Fibroblast of lung (primary cell): ENCODE measurements around the gene ITK. TPM values are rescaled to one million over a fixed set of nuclear protein-coding genes. Genes with fewer than 3 reads are reported as not detected.

Experiments used
- DNase-seq, 2 donors: peaks; one replicate each; pipeline versions ENCODE4 v3.0.0 to v3.0.0-alpha.2; 2010; ENCODE audit warnings: low read depth in 2 of 2
- H2AFZ ChIP-seq: 2 replicates; pipeline ENCODE4 v1.5.1; 2012; ENCODE audit warnings: low read length, control low read depth, inconsistent platforms
- H3K27ac ChIP-seq: 2 replicates; pipeline ENCODE4 v1.5.1; 2011; ENCODE audit warnings: low read length, control low read depth; ENCODE audit not compliant: insufficient read depth
- H3K27me3 ChIP-seq: 2 replicates; pipeline ENCODE4 v1.5.1; 2011; ENCODE audit warnings: mild to moderate bottlenecking, low read length; ENCODE audit not compliant: control insufficient read depth, insufficient read depth
- H3K36me3 ChIP-seq: 2 replicates; pipeline ENCODE4 v1.5.1; 2011; ENCODE audit warnings: low read length; ENCODE audit not compliant: control insufficient read depth, insufficient read depth
- H3K4me1 ChIP-seq: 2 replicates; pipeline ENCODE4 v1.5.1; 2011; ENCODE audit warnings: low read length; ENCODE audit not compliant: control insufficient read depth, insufficient read depth; ENCODE audit errors: extremely low read depth
- H3K4me2 ChIP-seq: 2 replicates; pipeline ENCODE4 v1.5.1; 2011; ENCODE audit warnings: low read length, control low read depth; ENCODE audit not compliant: insufficient read depth; ENCODE audit errors: extremely low read depth
- H3K4me3 ChIP-seq, 4 experiments: fragments of 200-600 bp in 1 of 4; sonication (generic) in 1 of 4; replicated peaks in 1 of 4; 2 replicates each; pipeline ENCODE4 v1.5.1; 2011 to 2016; ENCODE audit warnings: low read length in 4 of 4, low read depth in 3 of 4, mild to moderate bottlenecking in 3 of 4, control low read depth in 2 of 4, inconsistent platforms in 1 of 4, mixed read lengths in 1 of 4; ENCODE audit not compliant: insufficient read depth in 1 of 4; ENCODE audit errors: control extremely low read depth in 1 of 4
- H3K79me2 ChIP-seq: 2 replicates; pipeline ENCODE4 v1.5.1; 2012; ENCODE audit warnings: mild to moderate bottlenecking, low read length, inconsistent platforms; ENCODE audit not compliant: control insufficient read depth, insufficient read depth
- H3K9ac ChIP-seq: 2 replicates; pipeline ENCODE4 v1.5.1; 2011; ENCODE audit warnings: mild to moderate bottlenecking, low read length, control low read depth; ENCODE audit not compliant: insufficient read depth
- H3K9me3 ChIP-seq: 2 replicates; pipeline ENCODE4 v1.5.1; 2012; ENCODE audit warnings: low read depth, low read length; ENCODE audit not compliant: control insufficient read depth, insufficient read depth
- H4K20me1 ChIP-seq: 2 replicates; pipeline ENCODE4 v1.5.1; 2011; ENCODE audit warnings: low read length; ENCODE audit not compliant: control insufficient read depth, insufficient read depth; ENCODE audit errors: extremely low read depth
- CTCF ChIP-seq, 2 donors: IDR thresholded peaks in 1 of 2; conservative IDR thresholded peaks in 1 of 2; 1 replicate in 1 of 2; 2 replicates in 1 of 2; pipeline ENCODE4 v1.5.1; 2011 to 2012; ENCODE audit warnings: low read length in 2 of 2, control low read depth in 1 of 2, inconsistent platforms in 1 of 2, low read depth in 1 of 2, mild to moderate bottlenecking in 1 of 2
- EZH2 ChIP-seq: IDR thresholded peaks from 2 replicates; pipeline ENCODE4 v1.5.1; 2012; ENCODE audit warnings: low read length, control low read depth, mild to moderate bottlenecking; ENCODE audit errors: missing control alignments
- polyA plus RNA-seq, 2 donors: library from polyadenylated mRNA; depleted of rRNA in 1 of 2; stranded (reverse) in 1 of 2; unstranded in 1 of 2; fragments of >200 nt; gene quantifications; 2 replicates each; pipeline ENCODE4 v1.2.1, GENCODE V29; 2011 to 2012; ENCODE audit warnings: missing spikeins in 1 of 2
- total RNA-seq: library from RNA; depleted of rRNA; stranded (reverse); fragments of >200 nt; gene quantifications from 2 replicates; pipeline ENCODE4 v1.2.1, GENCODE V29; 2014

ITK gene
- total and polyA plus RNA-seq, 2 donors (not counting 1 experiment from before 2014, with no cell fraction given): 0.17 TPM; not detected in 1

DNA sequence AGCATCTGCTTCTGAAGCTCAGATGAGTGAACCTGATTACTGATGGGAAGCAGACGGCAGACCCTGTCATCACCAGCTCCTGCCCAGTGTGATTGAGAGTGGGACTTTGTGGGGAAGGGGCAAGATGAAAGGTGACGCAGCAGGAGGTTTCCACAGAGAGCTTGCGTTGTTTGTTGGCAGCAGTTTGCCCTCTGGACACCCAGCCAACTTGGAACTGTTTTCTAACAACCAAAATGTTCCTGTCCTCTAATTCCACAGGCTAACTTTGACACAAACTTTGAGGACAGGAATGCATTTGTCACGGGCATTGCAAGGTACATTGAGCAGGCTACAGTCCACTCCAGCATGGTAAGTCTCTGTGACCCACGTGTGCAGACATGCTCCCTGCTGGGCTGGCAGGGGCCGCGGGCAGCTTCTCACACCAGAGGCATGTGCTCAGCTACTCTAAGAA is 106.1 kb downstream of the ITK start:
- TF ChIP-seq EZH2 (no peak), CTCF (conservative IDR thresholded peaks at IDR 0.05 in 1 of 2, IDR thresholded peaks at IDR 0.05 in 1 of 2; ENCODE audit: low read depth in 1 of 2, low read length in 2 of 2) (no peak)
- no peak overlapping the region for H3K27ac ChIP-seq
- no peak for DNase-seq

GRCh38 chr5:157288405-157289163 is 107.9 kb downstream of the ITK start:
- no peaks in the 10 kb centered on the region for H3K36me3 ChIP-seq
- peaks cover 5% of the 10 kb centered on the region for H3K4me1 ChIP-seq
- H2AFZ ChIP-seq: no peak overlapping the region
- no peaks in the 10 kb centered on the region for H3K9me3 ChIP-seq
- TF ChIP-seq CTCF (conservative IDR thresholded peaks at IDR 0.05 in 1 of 2, IDR thresholded peaks at IDR 0.05 in 1 of 2; ENCODE audit: low read depth in 1 of 2, low read length in 2 of 2): no peak
- TF ChIP-seq EZH2: no peak
- no peak overlapping the region for H3K27ac ChIP-seq
- H3K4me2 ChIP-seq: no peak overlapping the region
- no peak for DNase-seq
- no peaks in the 10 kb centered on the region for H3K79me2 ChIP-seq
- no peak overlapping the region for H3K9ac ChIP-seq
- H3K4me3 ChIP-seq: no peak overlapping the region
- no peaks in the 10 kb centered on the region for H4K20me1 ChIP-seq
- no peaks in the 10 kb centered on the region for H3K27me3 ChIP-seq

More for the DNA sequence above, 106.1 kb downstream of the ITK start:
- H3K9ac ChIP-seq: no peak overlapping the region
- H2AFZ ChIP-seq: no peak overlapping the region
- no peaks in the 10 kb centered on the region for H3K36me3 ChIP-seq
- H3K4me3 ChIP-seq: no peak overlapping the region
- no peaks in the 10 kb centered on the region for H3K27me3 ChIP-seq
- H4K20me1 ChIP-seq: no peaks in the 10 kb centered on the region
- no peak overlapping the region for H3K4me2 ChIP-seq
- H3K9me3 ChIP-seq: no peaks in the 10 kb centered on the region
- peaks cover 5% of the 10 kb centered on the region for H3K4me1 ChIP-seq
- H3K79me2 ChIP-seq: no peaks in the 10 kb centered on the region

DNA sequence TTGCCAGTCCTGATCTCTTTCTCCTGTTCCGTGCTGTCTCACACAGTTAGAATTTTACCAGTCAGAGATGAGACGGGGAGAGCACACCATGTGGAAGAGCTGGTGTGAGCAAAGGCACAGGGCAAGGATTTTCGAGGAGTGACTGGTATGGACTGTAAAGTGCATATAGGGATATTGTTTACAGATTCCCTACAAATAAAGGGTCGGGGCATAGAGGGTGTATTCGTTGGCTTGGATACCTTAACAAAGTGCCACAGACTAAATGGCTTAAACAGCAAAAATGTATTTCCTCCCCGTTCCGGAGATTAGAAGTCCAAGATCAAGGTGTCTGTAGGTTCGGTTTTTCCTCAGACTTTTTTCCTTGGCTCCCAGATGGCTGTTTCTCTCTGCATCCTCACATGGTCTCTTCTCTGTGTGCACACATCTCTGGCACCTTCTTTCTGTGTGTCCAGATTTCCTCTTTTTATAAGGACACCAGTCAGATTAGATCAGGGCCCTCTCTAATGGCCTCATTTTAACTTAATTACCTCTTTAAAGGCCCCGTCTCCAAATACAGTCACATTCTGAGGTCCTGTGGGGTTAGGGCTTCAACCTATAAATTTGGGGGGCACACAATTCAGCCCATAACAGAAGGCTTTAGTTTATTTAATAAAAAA is 108.7 kb downstream of the ITK start:
- Histone ChIP-seq H3K4me3 (no peak overlapping the region), H3K9ac (no peak overlapping the region), H3K9me3 (no peaks in the 10 kb centered on the region), H3K4me2 (no peak overlapping the region), H2AFZ (no peak overlapping the region), H3K36me3 (no peaks in the 10 kb centered on the region), H4K20me1 (no peaks in the 10 kb centered on the region), H3K27ac (no peak overlapping the region), H3K27me3 (no peaks in the 10 kb centered on the region), H3K4me1 (peaks cover 5% of the 10 kb centered on the region), H3K79me2 (no peaks in the 10 kb centered on the region)
- TF ChIP-seq EZH2 (no peak), CTCF (conservative IDR thresholded peaks at IDR 0.05 in 1 of 2, IDR thresholded peaks at IDR 0.05 in 1 of 2; ENCODE audit: low read depth in 1 of 2, low read length in 2 of 2) (no peak)
- no peak for DNase-seq
